Prostate gland (tissue), 2 donors: ENCODE results near the gene CSMD2. TPM values are rescaled to one million over a fixed set of nuclear protein-coding genes. Genes with fewer than 3 reads are reported as not detected.

Experiments used
- DNase-seq: peaks from one replicate; pipeline ENCODE4 v3.0.0-alpha.2; 2019; ENCODE audit warnings: low spot score
- H3K27ac ChIP-seq, 2 donors: fragments of 200-600 bp; sonication (generic); 2 replicates each; pipeline ENCODE4 v1.5.1; 2017 to 2019
- H3K27me3 ChIP-seq: fragments of 200-600 bp; sonication (generic); replicated peaks from 2 replicates; pipeline ENCODE4 v1.5.1; 2019; ENCODE audit not compliant: insufficient read depth
- H3K36me3 ChIP-seq, 2 donors: fragments of 200-600 bp; sonication (generic); 1 replicate in 1 of 2; 2 replicates in 1 of 2; pipeline versions ENCODE4 v1.5.1 to v1.8.1; 2017 to 2019
- H3K4me1 ChIP-seq: fragments of 200-600 bp; sonication (generic); replicated peaks from 2 replicates; pipeline ENCODE4 v1.5.1; 2019
- H3K4me3 ChIP-seq, 2 donors: fragments of 200-600 bp; sonication (generic); 2 replicates each; pipeline ENCODE4 v1.5.1; 2017 to 2019
- H3K9me3 ChIP-seq: fragments of 200-600 bp; sonication (generic); 2 replicates; pipeline ENCODE4 v1.5.1; 2017
- POLR2A ChIP-seq: fragments of 450-650 bp; IDR thresholded peaks from one replicate; pipeline ENCODE4 v1.6.1; 2016; ENCODE audit warnings: antibody characterized with exemption, mild to moderate bottlenecking
- POLR2AphosphoS5 ChIP-seq: sonication (generic); formaldehyde crosslinking; IDR thresholded peaks from one replicate; pipeline ENCODE4 v1.6.1; 2017; ENCODE audit warnings: antibody characterized with exemption
- WGBS: methylation state at CpG from one replicate; pipeline ENCODE4 v1.1.5; 2018; 5-methylcytosine and 5-hydroxymethylcytosine counted together
- intact Hi-C: fragments of 100-400 bp; cut with DNase I; formaldehyde crosslinking; loops from one replicate; pipeline ENCODE4 v1.14.2; 2022
- total RNA-seq, 2 donors: library from RNA; depleted of rRNA; stranded (reverse); fragments of >200 nt; gene quantifications; one replicate each; pipeline ENCODE4 v1.1.0, GENCODE V29; 2016
- TF ChIP-seq, protein P1 (sequence below), 4 experiments: fragments of 200-600 bp in 2 of 4; fragments of 450-650 bp in 2 of 4; sonication (generic) in 2 of 4; IDR thresholded peaks; 1 replicate in 3 of 4; 2 replicates in 1 of 4; pipeline ENCODE4 v1.5.1; 2016 to 2019; ENCODE audit warnings: antibody characterized with exemption in 4 of 4, mild to moderate bottlenecking in 2 of 4, moderate library complexity in 2 of 4

CSMD2 gene
- total RNA-seq, 2 donors from 2014 or later, result 0.14 to 5.5 TPM

DNA sequence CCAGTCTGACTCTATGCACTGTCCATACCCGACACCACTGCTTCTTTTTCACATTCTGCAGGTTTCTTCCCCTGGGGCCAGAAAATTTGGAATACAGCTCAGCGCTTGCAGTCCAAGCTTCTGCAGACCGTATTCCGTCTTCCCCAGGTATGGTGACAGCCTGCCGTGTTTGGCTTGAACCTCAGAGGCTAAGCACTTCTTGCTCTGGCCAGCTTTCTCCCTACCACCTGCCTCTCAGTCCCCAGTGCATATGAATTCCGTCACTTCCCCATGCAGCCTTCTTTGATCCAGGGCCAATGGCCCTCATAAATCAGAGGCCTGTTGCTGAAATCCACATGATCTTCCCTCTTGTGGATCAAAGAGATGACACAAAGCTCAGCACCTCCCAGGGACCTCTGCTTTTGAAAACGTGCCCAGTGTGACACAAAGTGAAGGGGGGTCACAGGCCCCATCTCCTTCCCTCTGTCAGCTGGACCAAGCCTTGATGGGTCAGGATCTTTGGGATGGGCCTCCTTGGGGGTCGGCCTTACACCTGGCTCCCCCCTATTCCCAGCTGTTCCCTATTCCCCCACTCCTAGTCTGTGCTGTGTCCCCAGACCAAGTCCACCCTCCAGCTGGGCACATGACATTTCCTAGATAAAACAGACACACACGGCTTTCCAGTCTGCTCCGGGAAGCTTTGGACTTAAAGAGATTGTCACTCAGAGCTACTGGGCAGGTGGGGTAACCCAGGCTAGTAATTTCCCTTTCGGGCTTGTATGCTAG lies 234.5 kb downstream of the CSMD2 start:
- intact Hi-C loops, result no loop called here
- WGBS, result 49% methylated on average over 11 of the region's 11 CpGs
- no peak for DNase-seq

DNA sequence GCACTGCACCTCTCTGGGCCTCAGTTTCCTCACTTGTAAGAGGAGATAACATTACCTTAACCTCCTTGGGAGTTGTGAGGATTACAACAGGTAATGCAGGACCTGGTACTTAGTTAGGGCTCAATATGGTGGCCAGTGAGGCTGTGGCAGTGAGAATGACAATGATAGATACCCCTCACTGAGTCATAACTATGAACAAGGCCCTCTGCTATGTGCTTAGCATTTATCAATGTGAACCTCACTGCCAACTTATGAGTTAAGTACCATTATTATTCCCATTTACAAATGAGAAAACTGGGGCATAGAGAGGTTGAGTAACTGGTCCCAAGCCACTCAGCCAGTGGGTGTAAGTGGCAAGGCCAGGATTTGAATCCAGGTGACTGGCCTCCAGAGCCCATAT lies 236.8 kb downstream of the CSMD2 start:
- Histone ChIP-seq H3K27ac (no peak overlapping the region), H3K36me3 (no peaks in the 10 kb centered on the region), H3K4me3 (no peak overlapping the region), H3K9me3 (no peaks in the 10 kb centered on the region), H3K4me1 (no peaks in the 10 kb centered on the region), H3K27me3 (no peaks in the 10 kb centered on the region)
- DNase-seq, result no peak
- intact Hi-C loops, result no loop called here
- no peak for TF ChIP-seq POLR2AphosphoS5
- TF ChIP-seq POLR2A, result no peak
- TF ChIP-seq, protein P1, sequence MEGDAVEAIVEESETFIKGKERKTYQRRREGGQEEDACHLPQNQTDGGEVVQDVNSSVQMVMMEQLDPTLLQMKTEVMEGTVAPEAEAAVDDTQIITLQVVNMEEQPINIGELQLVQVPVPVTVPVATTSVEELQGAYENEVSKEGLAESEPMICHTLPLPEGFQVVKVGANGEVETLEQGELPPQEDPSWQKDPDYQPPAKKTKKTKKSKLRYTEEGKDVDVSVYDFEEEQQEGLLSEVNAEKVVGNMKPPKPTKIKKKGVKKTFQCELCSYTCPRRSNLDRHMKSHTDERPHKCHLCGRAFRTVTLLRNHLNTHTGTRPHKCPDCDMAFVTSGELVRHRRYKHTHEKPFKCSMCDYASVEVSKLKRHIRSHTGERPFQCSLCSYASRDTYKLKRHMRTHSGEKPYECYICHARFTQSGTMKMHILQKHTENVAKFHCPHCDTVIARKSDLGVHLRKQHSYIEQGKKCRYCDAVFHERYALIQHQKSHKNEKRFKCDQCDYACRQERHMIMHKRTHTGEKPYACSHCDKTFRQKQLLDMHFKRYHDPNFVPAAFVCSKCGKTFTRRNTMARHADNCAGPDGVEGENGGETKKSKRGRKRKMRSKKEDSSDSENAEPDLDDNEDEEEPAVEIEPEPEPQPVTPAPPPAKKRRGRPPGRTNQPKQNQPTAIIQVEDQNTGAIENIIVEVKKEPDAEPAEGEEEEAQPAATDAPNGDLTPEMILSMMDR (IDR thresholded peaks at IDR 0.05), result no peak

More for the DNA sequence above, 234.5 kb downstream of the CSMD2 start:
- no peak overlapping the region for H3K4me3 ChIP-seq
- TF ChIP-seq POLR2AphosphoS5, result no peak
- no peak for TF ChIP-seq POLR2A
- TF ChIP-seq, protein P1 (IDR thresholded peaks at IDR 0.05), result no peak
- no peaks in the 10 kb centered on the region for H3K4me1 ChIP-seq
- no peaks in the 10 kb centered on the region for H3K9me3 ChIP-seq
- H3K27ac ChIP-seq, result no peak overlapping the region
- H3K36me3 ChIP-seq, result no peaks in the 10 kb centered on the region
- H3K27me3 ChIP-seq, result no peaks in the 10 kb centered on the region

DNA sequence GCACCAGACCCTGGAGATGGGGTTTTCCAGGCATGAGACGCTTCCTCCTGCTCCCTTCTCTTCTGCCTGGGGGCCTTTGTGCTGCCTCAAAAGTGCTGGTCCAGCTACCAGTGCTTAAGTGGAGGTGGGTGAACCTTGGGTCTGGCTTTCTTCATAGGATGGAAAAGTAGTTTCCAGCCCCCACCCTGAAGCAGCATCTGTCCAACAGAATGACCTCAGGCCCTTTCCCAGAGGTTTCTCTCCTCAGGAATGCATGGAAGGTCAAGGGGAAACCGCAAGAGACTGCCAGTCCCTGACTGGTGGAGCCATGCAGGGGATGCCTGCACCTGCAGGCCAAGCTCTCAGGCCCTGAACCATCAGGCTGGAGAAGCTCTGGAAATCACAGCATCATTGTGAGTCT lies 237.3 kb downstream of the CSMD2 start:
- intact Hi-C loops, result no loop called here
- TF ChIP-seq, protein P1 (IDR thresholded peaks at IDR 0.05), result no peak
- 97% methylated on average over 2 of the region's 2 CpGs for WGBS
- H3K4me1 ChIP-seq, result no peaks in the 10 kb centered on the region
- no peaks in the 10 kb centered on the region for H3K27me3 ChIP-seq
- H3K4me3 ChIP-seq, result no peak overlapping the region
- H3K9me3 ChIP-seq, result no peaks in the 10 kb centered on the region
- DNase-seq, result no peak
- no peak overlapping the region for H3K27ac ChIP-seq
- H3K36me3 ChIP-seq, result no peaks in the 10 kb centered on the region

DNA sequence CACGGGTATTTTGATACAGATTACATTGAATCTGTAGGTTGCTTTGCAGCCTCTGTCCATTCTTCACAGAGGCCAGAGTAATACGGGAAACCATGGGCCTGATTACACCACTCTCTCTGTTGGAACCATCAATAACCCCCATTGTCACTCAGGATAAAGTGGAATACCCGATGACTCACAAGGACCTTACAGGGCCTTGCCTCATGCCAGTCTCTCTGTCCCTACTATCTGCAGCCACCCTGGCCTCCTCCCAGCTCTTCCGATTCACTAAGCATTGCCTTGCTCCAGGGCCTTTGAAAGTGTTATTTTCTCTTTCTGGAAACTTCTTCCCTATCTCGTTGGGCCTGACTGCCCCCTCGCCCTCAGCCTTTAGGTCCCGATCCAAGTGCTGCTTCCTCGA lies 239.4 kb downstream of the CSMD2 start:
- TF ChIP-seq, protein P1 (IDR thresholded peaks at IDR 0.05), result no peak
- TF ChIP-seq POLR2AphosphoS5 (no peak), POLR2A (no peak)
- no peaks in the 10 kb centered on the region for H3K9me3 ChIP-seq
- no peak for DNase-seq
- no peaks in the 10 kb centered on the region for H3K27me3 ChIP-seq
- intact Hi-C loops, result no loop called here
- H3K4me1 ChIP-seq, result no peaks in the 10 kb centered on the region
- H3K4me3 ChIP-seq, result no peak overlapping the region
- 91% methylated on average over 8 of the region's 8 CpGs for WGBS
- no peaks in the 10 kb centered on the region for H3K36me3 ChIP-seq
- no peak overlapping the region for H3K27ac ChIP-seq

DNA sequence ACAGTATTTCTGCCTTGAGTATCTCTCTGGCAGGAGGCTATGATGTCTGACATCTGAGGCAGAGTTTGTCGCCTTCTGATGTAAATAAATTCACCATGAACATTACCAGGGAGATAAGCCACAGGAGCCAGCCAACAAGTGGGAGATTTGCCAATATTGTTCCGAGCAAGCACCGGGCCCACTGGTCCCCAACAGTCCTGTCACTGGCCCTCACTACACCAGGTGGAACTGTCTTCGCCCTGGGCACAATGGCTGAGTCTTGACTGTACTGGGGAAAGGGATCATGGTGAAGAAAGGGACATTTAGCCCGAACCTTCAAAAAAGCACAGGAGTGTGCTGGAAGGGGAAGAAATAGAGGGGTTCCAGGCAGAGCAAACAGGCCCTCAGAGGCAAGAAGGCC lies 243.7 kb downstream of the CSMD2 start:
- H3K27me3 ChIP-seq, result no peaks in the 10 kb centered on the region
- H3K27ac ChIP-seq, result no peak overlapping the region
- H3K4me3 ChIP-seq, result no peak overlapping the region
- intact Hi-C loops, result no loop called here
- TF ChIP-seq POLR2AphosphoS5, result no peak
- TF ChIP-seq, protein P1 (IDR thresholded peaks at IDR 0.05), result no peak
- no peaks in the 10 kb centered on the region for H3K9me3 ChIP-seq
- 83% methylated on average over 5 of the region's 5 CpGs for WGBS
- DNase-seq, result no peak
- H3K4me1 ChIP-seq, result no peaks in the 10 kb centered on the region
- H3K36me3 ChIP-seq, result no peaks in the 10 kb centered on the region
